ENCODE measurements around the gene KIF17. TPM values are rescaled to one million over a fixed set of nuclear protein-coding genes. Genes with fewer than 3 reads are reported as not detected.

The KIF17 gene
- total RNA-seq, 2 experiments from 2014 or later = 0.25 TPM; not detected in 1

DNA sequence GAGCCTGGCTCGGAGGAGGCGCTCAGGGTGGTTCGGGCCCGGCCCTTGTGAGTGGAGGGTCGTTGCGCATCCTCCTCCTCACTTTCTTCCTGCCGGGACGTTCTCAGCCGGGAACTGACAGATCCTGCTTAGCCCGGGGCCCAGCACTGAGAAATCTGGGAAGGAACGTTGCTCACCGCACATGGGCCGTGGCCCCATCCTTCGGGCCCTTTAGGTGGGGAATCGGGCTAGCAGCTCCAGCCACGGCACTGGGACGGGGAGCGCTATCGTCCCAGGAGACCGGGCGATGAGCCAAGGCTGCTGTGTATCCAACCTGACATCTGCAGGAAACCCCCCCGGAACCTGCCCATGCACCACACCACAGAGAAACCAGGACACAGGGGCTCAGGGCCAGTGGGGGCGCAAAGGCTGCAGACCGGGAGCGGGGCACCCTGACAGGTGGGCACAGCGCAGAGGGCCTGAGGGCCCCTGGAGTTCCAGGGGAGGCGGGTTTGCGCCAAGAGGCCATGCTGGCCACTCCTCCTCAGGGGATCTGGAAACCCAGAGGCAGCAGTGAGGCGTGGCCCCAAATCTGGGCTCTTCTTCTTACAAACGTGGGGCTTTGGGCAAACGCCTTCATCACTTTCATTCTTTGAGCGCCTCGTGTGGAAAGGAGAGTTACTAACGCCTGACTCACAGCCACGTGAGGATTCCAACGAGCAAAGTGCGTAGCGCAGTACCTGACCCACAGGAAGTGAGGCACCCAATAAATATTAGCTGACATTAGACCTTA lies 15.0 kb upstream of the KIF17 start, which contains the start of gene SH2D5:
TSS of gene SH2D5 (minus strand) at position 116 of the 772 bp plus-strand sequence. CDS start 4,659 bp downstream, outside the sequence.
- peaks cover 17% of the 10 kb centered on the region for H3K4me1 Mint-ChIP-seq
- intact Hi-C loops (cut with DNase I, micrococcal nuclease) = loop anchor here in 1 of 2 experiments (1.0 to 2.0 kb wide), 7 partner anchors 15 to 444 kb away; partner anchors contain the start of genes DDOST, EIF4G3 and PINK1
- ATAC-seq = peak; percentile 88
- DNase-seq = peak; percentile 87
- peak within 1 kb of the TSS; percentile 69 for H3K27ac Mint-ChIP-seq
- CTCF ChIA-PET = interaction anchor here (0.6 to 2.0 kb wide), 5 partner anchors 36 to 539 kb away, joined by 3 to 10 read pairs (median 4); no protein-coding TSS in a partner anchor
- no peaks in the 10 kb centered on the region for H3K9me3 Mint-ChIP-seq (ENCODE audit: low read depth)
- peaks cover 21% of the 10 kb centered on the region for H3K27me3 Mint-ChIP-seq
- peak within 1 kb of the TSS; percentile 74 for H3K4me3 Mint-ChIP-seq
- POLR2A ChIA-PET = interaction anchor here (0.6 kb wide), 2 partner anchors 85 to 104 kb away, joined by 3 to 5 read pairs; no protein-coding TSS in a partner anchor
- H3K36me3 Mint-ChIP-seq (ENCODE audit: low read depth) = peaks cover 6% of the 10 kb centered on the region

DNA sequence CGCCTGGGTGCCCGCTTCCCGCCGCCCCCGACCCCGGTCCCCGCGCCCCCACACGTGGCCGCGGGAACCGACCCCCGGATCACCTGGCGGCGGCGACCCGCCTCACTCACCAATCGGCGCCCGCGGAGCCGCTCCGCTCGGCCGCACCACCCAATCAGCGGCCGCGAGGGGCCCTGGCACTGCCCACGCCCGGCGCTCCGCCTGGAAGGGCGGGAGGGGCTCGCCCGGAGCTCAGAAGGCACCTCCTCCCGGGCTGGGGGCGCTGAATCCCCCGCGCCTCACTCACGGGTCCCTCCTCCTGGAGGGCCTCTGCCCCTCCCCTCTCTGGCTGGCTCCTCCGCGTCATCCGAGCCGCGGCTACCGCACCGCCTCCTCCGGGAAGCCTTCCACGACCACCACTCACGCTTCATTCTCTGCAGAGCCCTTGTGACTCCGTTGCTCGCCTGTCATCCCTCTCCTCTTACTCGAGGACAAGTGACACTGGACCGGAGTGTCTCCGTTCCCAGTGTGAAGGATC lies 14.3 kb upstream of the KIF17 start:
- peaks cover 17% of the 10 kb centered on the region for H3K4me1 Mint-ChIP-seq
- ChIA-PET CTCF (interaction anchor here (0.6 kb wide), 1 partner anchor 540 kb away, joined by 4 read pairs; no protein-coding TSS in a partner anchor), POLR2A (interaction anchor here (0.6 kb wide), 2 partner anchors 86 to 104 kb away, joined by 3 to 5 read pairs; no protein-coding TSS in a partner anchor)
- H3K27ac Mint-ChIP-seq = peak overlapping the region; percentile 43
- intact Hi-C loops (cut with DNase I, micrococcal nuclease) = loop anchor here in 1 of 2 experiments (2.0 kb wide), 1 partner anchor 445 kb away; the partner anchor contains the start of gene EIF4G3
- H3K36me3 Mint-ChIP-seq (ENCODE audit: low read depth) = peaks cover under 1% of the 10 kb centered on the region
- H3K4me3 Mint-ChIP-seq = peak overlapping the region; percentile 74
- DNase-seq (peak; percentile 71), ATAC-seq (peak; percentile 48)
- H3K27me3 Mint-ChIP-seq = peaks cover 21% of the 10 kb centered on the region
- H3K9me3 Mint-ChIP-seq (ENCODE audit: low read depth) = no peaks in the 10 kb centered on the region

DNA sequence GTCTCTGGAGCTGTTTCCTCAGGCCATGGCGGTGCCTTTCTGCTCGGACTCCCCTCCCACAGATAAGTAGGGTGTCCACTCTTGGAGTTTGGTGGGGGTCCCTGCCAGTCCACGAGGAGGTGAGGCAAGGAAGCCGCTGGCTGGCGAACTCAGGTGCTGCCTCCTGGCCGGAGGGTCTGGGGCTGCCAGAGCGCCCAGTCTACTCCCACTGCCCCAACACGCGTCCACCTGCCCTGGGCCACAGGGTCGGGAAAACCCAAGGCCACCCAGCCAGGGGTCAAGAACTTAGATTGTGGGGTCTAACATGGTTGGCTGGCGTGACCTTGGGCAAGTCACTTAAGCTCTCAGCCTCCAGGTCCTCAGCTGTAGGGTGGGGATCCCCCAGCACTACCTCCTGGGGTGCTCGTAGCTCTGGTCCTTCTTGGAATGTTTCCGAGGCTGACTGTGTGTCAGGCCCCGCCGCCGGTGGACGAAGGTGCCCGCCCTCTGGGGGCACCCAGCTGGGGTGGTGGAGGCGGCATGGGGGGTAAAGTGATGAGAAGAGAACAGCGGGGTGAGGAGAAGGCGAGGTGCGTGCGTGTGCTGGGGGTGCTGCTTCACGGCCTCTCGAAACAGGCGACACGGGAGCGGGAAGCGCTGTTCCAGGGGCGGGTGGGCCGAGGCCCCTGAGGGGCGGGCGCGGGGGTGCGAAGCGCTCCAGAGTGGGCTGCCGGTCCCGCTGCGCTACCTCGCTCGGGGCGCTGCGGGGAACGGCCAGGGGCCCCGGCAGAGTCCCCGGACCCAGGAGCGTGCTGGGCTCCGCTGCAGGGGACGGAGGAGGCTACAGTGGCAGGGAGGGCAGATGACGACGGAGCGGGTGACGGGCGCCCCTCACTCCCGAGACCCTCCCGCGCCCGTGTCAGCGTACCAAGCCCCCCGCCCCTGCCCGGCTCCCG lies 13.5 kb upstream of the KIF17 start:
- peaks cover 21% of the 10 kb centered on the region for H3K27me3 Mint-ChIP-seq
- no peak for DNase-seq
- peaks cover 17% of the 10 kb centered on the region for H3K4me1 Mint-ChIP-seq
- ATAC-seq = peak; percentile 13
- H3K27ac Mint-ChIP-seq = no peak overlapping the region
- H3K4me3 Mint-ChIP-seq = peak overlapping the region; percentile 74
- ChIA-PET CTCF (no interaction called here), POLR2A (no interaction called here)
- intact Hi-C loops (cut with DNase I, micrococcal nuclease) = no loop called here
- H3K9me3 Mint-ChIP-seq (ENCODE audit: low read depth) = no peaks in the 10 kb centered on the region
- H3K36me3 Mint-ChIP-seq (ENCODE audit: low read depth) = no peaks in the 10 kb centered on the region

DNA sequence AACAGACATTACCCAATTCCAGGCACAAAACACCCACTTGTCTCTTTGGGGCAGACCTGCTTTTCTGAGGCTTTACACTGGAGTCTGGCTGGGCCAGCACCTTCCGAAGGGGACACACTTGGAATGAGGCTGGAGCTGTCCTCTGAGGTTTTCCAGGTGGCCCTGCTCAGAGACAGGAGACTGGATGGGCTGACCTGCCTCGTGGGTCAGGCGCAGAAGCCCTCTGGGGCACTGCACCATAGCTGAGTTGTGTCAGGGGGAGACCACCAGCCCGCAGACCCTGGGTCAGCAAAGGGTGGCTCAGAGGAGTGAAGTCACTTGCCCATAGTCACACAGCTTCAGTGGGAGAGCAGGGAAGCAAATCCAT lies 12.9 kb upstream of the KIF17 start:
- Mint-ChIP-seq H3K4me3 (no peak overlapping the region), H3K27me3 (peaks cover 21% of the 10 kb centered on the region), H3K36me3 (ENCODE audit: low read depth) (no peaks in the 10 kb centered on the region), H3K27ac (no peak overlapping the region), H3K9me3 (ENCODE audit: low read depth) (no peaks in the 10 kb centered on the region), H3K4me1 (peaks cover 17% of the 10 kb centered on the region)
- ChIA-PET POLR2A (no interaction called here), CTCF (no interaction called here)
- intact Hi-C loops (cut with DNase I, micrococcal nuclease) = no loop called here
- DNase-seq (no peak), ATAC-seq (no peak)

DNA sequence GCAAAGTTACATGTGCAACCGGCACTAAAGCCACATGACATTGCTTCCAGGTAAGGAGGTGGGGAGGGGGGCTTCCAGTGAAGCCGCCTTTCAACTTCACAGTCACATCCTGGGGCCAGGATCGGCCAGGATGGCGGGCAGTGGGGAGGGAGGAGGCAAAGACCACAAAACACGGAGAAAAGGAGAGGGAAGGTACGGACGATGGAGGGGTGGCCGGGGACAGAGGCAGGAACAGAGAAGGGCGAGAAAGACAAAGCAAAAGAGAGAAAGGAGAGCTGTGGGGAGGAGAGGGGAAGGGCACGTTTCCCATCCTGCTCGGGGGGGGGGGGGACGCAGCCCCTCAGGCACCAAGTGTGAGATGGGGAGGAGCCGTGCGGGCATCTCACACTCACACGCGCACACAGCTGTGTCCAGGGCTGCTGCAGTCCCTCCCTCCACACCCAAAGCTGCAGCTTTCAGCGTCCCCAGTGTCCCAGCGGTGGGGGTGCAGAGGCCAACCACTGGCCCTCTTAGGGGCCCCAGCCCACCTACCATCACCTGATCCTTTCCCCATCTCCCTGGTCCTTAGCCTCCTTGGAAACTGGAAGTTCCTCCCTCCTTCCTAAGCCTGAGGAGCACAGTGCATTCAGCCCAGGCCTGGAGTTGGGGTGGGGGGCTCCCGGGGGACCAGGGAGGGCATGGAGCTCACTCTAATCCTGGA lies 12.3 kb upstream of the KIF17 start:
- DNase-seq = no peak
- Mint-ChIP-seq H3K9me3 (ENCODE audit: low read depth) (no peaks in the 10 kb centered on the region), H3K36me3 (ENCODE audit: low read depth) (no peaks in the 10 kb centered on the region), H3K27ac (no peak overlapping the region), H3K4me3 (no peak overlapping the region), H3K27me3 (peaks cover 21% of the 10 kb centered on the region), H3K4me1 (peaks cover 17% of the 10 kb centered on the region)
- CTCF ChIA-PET = no interaction called here
- POLR2A ChIA-PET = no interaction called here
- intact Hi-C loops (cut with DNase I, micrococcal nuclease) = no loop called here
- no peak for ATAC-seq

DNA sequence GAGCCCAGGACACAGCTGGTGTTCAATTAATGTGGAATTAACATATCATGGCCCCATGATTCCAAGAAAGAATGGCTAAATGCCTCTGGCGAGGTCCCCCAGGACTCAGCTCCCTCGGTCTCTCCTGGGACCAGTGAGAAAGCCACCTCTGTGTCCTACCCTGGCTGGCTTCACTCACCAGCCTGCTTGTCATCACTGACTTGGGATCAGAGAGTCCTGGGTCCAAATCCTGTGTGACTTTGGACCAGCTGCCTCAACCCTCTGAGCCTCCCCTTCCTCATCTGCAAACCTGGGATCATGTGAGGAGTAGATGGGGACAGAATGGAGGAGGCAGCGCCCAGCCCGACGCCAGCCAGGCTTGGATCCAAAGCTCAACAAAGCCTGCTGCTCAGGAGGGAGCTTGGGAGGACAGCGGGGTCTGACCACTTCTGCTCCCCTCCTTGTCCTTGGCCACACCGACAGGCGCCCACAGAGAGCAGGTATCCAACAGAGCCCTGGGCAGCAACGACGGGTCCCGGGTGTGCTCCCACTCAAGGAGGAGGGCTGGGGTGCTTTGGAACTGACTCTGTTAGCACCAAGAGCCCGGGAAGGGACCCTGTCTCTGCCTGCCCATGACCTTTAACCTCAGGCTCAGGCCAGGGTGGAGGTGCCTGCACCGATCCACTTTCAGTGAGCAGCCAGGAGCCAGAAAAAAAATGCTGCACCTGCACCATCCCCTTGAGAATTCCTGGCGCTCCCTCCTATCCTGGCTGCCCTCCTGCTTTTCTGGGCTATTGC lies 11.5 kb upstream of the KIF17 start:
- H3K4me3 Mint-ChIP-seq = no peak overlapping the region
- DNase-seq (no peak), ATAC-seq (no peak)
- no peaks in the 10 kb centered on the region for H3K36me3 Mint-ChIP-seq (ENCODE audit: low read depth)
- ChIA-PET CTCF (interaction anchor here (1.0 to 1.5 kb wide), 2 partner anchors 10 to 63 kb away, joined by 3 to 5 read pairs; no protein-coding TSS in a partner anchor), POLR2A (interaction anchor here (0.6 kb wide), 1 partner anchor 503 kb away, joined by 7 read pairs; no protein-coding TSS in a partner anchor)
- H3K27ac Mint-ChIP-seq = no peak overlapping the region
- intact Hi-C loops (cut with DNase I, micrococcal nuclease) = no loop called here
- no peaks in the 10 kb centered on the region for H3K9me3 Mint-ChIP-seq (ENCODE audit: low read depth)
- H3K4me1 Mint-ChIP-seq = peaks cover 17% of the 10 kb centered on the region
- H3K27me3 Mint-ChIP-seq = peaks cover 21% of the 10 kb centered on the region

DNA sequence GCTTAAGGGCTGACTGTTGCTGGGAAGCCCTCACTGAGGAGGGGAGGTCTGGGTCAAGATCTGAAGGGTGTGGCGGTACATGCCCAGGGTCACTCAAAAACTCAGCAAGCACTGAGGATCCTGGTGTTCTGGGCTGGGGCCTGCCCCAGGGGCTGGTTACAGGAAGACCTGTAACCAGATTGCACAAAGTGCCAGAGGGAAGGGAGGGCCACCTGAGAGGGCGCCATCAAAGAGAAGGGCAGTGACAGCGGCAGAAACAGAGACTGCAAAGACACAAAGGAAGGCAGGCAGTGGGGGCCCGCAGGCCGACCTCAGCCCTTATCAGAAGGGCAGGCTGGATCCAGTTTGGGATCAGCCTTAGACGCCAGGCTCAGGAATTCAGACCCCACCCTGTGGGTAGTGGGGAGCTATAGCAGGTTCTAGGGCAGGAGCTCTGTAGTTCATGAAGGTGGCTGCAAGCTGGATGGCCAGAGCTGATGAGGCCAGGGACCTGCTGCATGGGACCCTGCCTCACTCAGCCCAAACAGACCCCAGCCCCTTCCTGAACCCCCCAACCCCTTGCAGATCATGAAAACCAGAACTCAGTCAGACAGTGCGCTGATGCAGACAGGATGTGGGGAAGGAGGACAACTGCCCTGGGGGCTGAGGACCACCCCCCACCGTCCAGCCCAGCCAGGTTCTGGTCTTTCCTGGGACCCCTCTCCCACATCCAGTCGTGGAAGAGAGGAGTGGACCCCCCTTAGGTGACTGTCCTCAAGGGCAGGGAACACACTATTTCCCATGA lies 10.8 kb upstream of the KIF17 start:
- ATAC-seq = no peak
- H3K9me3 Mint-ChIP-seq (ENCODE audit: low read depth) = no peaks in the 10 kb centered on the region
- ChIA-PET POLR2A (no interaction called here), CTCF (interaction anchor here (0.7 to 1.5 kb wide), 4 partner anchors 9 to 62 kb away, joined by 3 to 5 read pairs (median 3); no protein-coding TSS in a partner anchor)
- no peaks in the 10 kb centered on the region for H3K36me3 Mint-ChIP-seq (ENCODE audit: low read depth)
- H3K4me1 Mint-ChIP-seq = peaks cover 14% of the 10 kb centered on the region
- intact Hi-C loops (cut with DNase I, micrococcal nuclease) = no loop called here
- no peak overlapping the region for H3K27ac Mint-ChIP-seq
- DNase-seq = no peak
- no peak overlapping the region for H3K4me3 Mint-ChIP-seq
- H3K27me3 Mint-ChIP-seq = peaks cover 21% of the 10 kb centered on the region

DNA sequence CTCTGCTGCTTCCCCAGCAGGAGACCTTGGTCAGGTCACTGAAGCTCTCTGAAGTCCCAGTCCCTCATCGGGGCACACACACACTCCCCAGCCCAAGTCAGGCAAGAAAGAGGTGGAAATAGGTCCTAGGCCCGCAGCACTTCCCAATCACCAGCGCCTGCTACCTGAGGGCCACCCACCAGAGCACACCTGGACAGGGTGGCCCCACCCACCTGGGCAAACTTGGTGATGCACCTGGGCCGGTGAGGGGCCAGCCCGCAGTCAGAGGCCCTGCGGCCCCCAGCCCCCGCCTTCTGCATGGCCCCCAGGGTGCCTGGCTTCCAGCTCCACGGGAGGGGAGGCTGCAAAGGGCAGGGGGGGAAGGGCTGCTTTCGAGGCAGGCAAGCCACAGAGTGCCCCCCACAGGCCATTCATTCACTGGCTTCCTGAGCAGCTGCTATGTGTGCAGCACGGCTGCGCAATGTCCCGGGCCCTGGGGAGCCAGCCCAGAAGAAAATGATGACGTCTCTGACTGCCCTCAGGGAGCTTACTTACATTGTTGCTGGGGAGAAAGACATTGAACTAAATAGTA lies 10.0 kb upstream of the KIF17 start:
- Mint-ChIP-seq H3K27me3 (peaks cover 21% of the 10 kb centered on the region), H3K4me3 (no peak overlapping the region), H3K36me3 (ENCODE audit: low read depth) (no peaks in the 10 kb centered on the region), H3K4me1 (peaks cover 8% of the 10 kb centered on the region), H3K9me3 (ENCODE audit: low read depth) (no peaks in the 10 kb centered on the region), H3K27ac (no peak overlapping the region)
- DNase-seq (no peak), ATAC-seq (no peak)
- POLR2A ChIA-PET = no interaction called here
- intact Hi-C loops (cut with DNase I, micrococcal nuclease) = no loop called here
- CTCF ChIA-PET = interaction anchor here (0.7 to 1.5 kb wide), 4 partner anchors 8 to 61 kb away, joined by 3 to 5 read pairs (median 3); no protein-coding TSS in a partner anchor

DNA sequence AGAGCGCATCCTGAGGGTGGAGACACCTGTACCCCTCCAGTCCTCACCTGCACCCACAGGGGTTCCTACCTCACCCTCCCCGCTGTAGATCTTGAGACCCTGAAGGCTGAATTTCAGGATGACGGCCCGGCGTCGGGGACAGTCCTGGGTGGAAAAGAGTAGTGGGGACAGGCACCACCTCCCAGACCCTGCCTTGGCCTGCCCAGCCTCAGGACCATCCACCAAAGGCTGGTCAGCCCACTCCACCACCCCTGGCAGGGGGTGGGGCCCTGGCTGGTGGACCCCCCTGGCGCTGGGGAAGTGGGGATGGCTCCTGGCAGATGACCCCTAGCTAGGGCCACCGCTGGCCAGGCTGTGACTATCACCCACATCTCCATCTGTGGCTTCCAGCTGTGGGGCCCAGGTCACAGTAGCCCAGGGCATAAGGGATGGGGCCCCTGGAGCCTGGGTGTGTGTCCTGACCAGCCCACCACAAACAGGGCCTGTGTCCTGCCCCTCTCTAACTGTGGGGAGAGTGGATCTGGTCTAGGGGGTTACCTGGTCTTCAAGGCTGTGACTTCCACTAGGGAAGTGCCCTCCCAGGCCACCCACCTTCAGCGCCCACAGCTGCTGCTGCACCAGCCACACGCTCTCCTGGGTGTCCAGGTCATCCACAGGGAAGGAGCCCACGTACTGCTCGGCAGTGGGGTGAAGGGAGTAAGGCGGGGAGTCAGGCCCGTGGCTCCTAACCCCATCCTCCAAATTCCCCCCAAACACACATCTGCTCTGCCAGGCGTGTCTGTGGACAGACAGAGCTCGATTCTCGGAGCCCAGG lies 9.3 kb upstream of the KIF17 start:
- ChIA-PET CTCF (interaction anchor here (1.2 kb wide), 1 partner anchor 42 kb away, joined by 3 read pairs; no protein-coding TSS in a partner anchor), POLR2A (no interaction called here)
- no peak overlapping the region for H3K27ac Mint-ChIP-seq
- DNase-seq = no peak
- no peaks in the 10 kb centered on the region for H3K9me3 Mint-ChIP-seq (ENCODE audit: low read depth)
- no peaks in the 10 kb centered on the region for H3K36me3 Mint-ChIP-seq (ENCODE audit: low read depth)
- H3K27me3 Mint-ChIP-seq = peaks cover 19% of the 10 kb centered on the region
- no peak overlapping the region for H3K4me3 Mint-ChIP-seq
- ATAC-seq = no peak
- peaks cover 2% of the 10 kb centered on the region for H3K4me1 Mint-ChIP-seq
- intact Hi-C loops (cut with DNase I, micrococcal nuclease) = no loop called here

Measured in activated CD4-positive, alpha-beta T cell treated with anti-CD3 and anti-CD28 coated beads for 36 hours (primary cell).